HEK293 (cell line): ENCODE data around the gene PPP1R18.

Experiments used
- GLI4 ChIP-seq: fragments of 450-650 bp; formaldehyde crosslinking; IDR thresholded peaks from 2 replicates; pipeline ENCODE4 v1.5.1; 2016; ENCODE audit warnings: missing biosample characterization, missing genetic modification characterization
- HOXC10 ChIP-seq: sonication (generic); formaldehyde crosslinking; IDR thresholded peaks from 2 replicates; pipeline ENCODE4 v1.8.1; 2023; ENCODE audit warnings: mild to moderate bottlenecking, missing genetic modification reagents
- KLF10 ChIP-seq: fragments of 450-650 bp; IDR thresholded peaks from 2 replicates; pipeline ENCODE4 v1.5.1; 2018; ENCODE audit warnings: missing biosample characterization, mild to moderate bottlenecking, missing genetic modification characterization
- SCRT1 ChIP-seq: fragments of 450-650 bp; formaldehyde crosslinking; IDR thresholded peaks from 2 replicates; pipeline ENCODE4 v1.5.1; 2016; ENCODE audit warnings: missing biosample characterization, missing genetic modification characterization, borderline replicate concordance
- SP7 ChIP-seq: fragments of 450-650 bp; formaldehyde crosslinking; IDR thresholded peaks from 2 replicates; pipeline ENCODE4 v1.5.1; 2016; ENCODE audit warnings: missing biosample characterization, missing genetic modification characterization
- TCF7L2 ChIP-seq: IDR thresholded peaks from 2 replicates; pipeline ENCODE4 v1.6.1; 2011; ENCODE audit warnings: low read depth, mild to moderate bottlenecking, inconsistent platforms, low read length, moderate library complexity, borderline replicate concordance
- TRIM28 ChIP-seq: IDR thresholded peaks from 2 replicates; pipeline ENCODE4 v1.6.1; 2011; ENCODE audit warnings: low read length, control low read depth, borderline replicate concordance
- WT1 ChIP-seq: fragments of 450-650 bp; formaldehyde crosslinking; IDR thresholded peaks from 2 replicates; pipeline ENCODE4 v1.5.1; 2016; ENCODE audit warnings: missing biosample characterization, missing genetic modification characterization
- YY2 ChIP-seq: fragments of 450-650 bp; formaldehyde crosslinking; IDR thresholded peaks from 2 replicates; pipeline ENCODE4 v1.5.1; 2016; ENCODE audit warnings: missing biosample characterization, missing genetic modification characterization
- ZFP69B ChIP-seq: fragments of 450-650 bp; formaldehyde crosslinking; IDR thresholded peaks from 2 replicates; pipeline ENCODE4 v1.5.1; 2016; ENCODE audit warnings: missing biosample characterization, missing genetic modification characterization
- ZNF140 ChIP-seq: fragments of 450-650 bp; formaldehyde crosslinking; IDR thresholded peaks from 2 replicates; pipeline ENCODE4 v1.5.1; 2016; ENCODE audit warnings: missing biosample characterization, missing genetic modification characterization
- ZNF146 ChIP-seq: fragments of 450-650 bp; formaldehyde crosslinking; IDR thresholded peaks from 2 replicates; pipeline ENCODE4 v1.5.1; 2016; ENCODE audit warnings: missing biosample characterization, missing genetic modification characterization
- ZNF311 ChIP-seq: fragments of 450-650 bp; formaldehyde crosslinking; IDR thresholded peaks from 2 replicates; pipeline ENCODE4 v1.5.1; 2017; ENCODE audit warnings: missing biosample characterization, missing genetic modification characterization, borderline replicate concordance
- ZNF530 ChIP-seq: fragments of 450-650 bp; formaldehyde crosslinking; IDR thresholded peaks from 2 replicates; pipeline ENCODE4 v1.5.1; 2016; ENCODE audit warnings: low read depth, missing biosample characterization, missing genetic modification characterization
- ZNF548 ChIP-seq: fragments of 450-650 bp; formaldehyde crosslinking; IDR thresholded peaks from 2 replicates; pipeline ENCODE4 v1.5.1; 2016; ENCODE audit warnings: missing biosample characterization, missing genetic modification characterization
- ZNF561 ChIP-seq: fragments of 450-650 bp; IDR thresholded peaks from 2 replicates; pipeline ENCODE4 v1.5.1; 2018; ENCODE audit warnings: missing biosample characterization, missing genetic modification characterization, borderline replicate concordance
- ZNF610 ChIP-seq: fragments of 450-650 bp; formaldehyde crosslinking; IDR thresholded peaks from 2 replicates; pipeline ENCODE4 v1.5.1; 2016; ENCODE audit warnings: missing biosample characterization, missing genetic modification characterization, borderline replicate concordance
- ZNF830 ChIP-seq: fragments of 450-650 bp; IDR thresholded peaks from 2 replicates; pipeline ENCODE4 v1.5.0; 2018; ENCODE audit warnings: missing biosample characterization, missing genetic modification characterization, low read depth, mild to moderate bottlenecking, moderate library complexity
- ZXDB ChIP-seq: fragments of 450-650 bp; formaldehyde crosslinking; IDR thresholded peaks from 2 replicates; pipeline ENCODE4 v1.5.1; 2016; ENCODE audit warnings: missing biosample characterization, missing genetic modification characterization
- TF ChIP-seq, protein P1 (sequence below): fragments of 450-650 bp; formaldehyde crosslinking; conservative IDR thresholded peaks from 2 replicates; pipeline ENCODE4 v1.5.1; 2016; ENCODE audit warnings: low read depth, missing biosample characterization, missing genetic modification characterization
- TF ChIP-seq, protein P2 (sequence below): fragments of 450-650 bp; formaldehyde crosslinking; IDR thresholded peaks from 2 replicates; pipeline ENCODE4 v1.5.1; 2016; ENCODE audit warnings: missing biosample characterization, missing genetic modification characterization
- TF ChIP-seq, protein P3 (sequence below): fragments of 450-650 bp; formaldehyde crosslinking; IDR thresholded peaks from 2 replicates; pipeline ENCODE4 v1.5.1; 2016; ENCODE audit warnings: missing biosample characterization, missing genetic modification characterization
- TF ChIP-seq, protein P4 (sequence below): fragments of 450-650 bp; formaldehyde crosslinking; IDR thresholded peaks from 2 replicates; pipeline ENCODE4 v1.5.1; 2017; ENCODE audit warnings: missing biosample characterization, missing genetic modification characterization
- TF ChIP-seq, protein P5 (sequence below): fragments of 450-650 bp; formaldehyde crosslinking; IDR thresholded peaks from 2 replicates; pipeline ENCODE4 v1.5.1; 2016; ENCODE audit warnings: missing biosample characterization, missing genetic modification characterization
- TF ChIP-seq, protein P6 (sequence below): fragments of 450-650 bp; formaldehyde crosslinking; IDR thresholded peaks from 2 replicates; pipeline ENCODE4 v1.5.1; 2016; ENCODE audit warnings: missing biosample characterization, missing genetic modification characterization

The PPP1R18 gene

DNA sequence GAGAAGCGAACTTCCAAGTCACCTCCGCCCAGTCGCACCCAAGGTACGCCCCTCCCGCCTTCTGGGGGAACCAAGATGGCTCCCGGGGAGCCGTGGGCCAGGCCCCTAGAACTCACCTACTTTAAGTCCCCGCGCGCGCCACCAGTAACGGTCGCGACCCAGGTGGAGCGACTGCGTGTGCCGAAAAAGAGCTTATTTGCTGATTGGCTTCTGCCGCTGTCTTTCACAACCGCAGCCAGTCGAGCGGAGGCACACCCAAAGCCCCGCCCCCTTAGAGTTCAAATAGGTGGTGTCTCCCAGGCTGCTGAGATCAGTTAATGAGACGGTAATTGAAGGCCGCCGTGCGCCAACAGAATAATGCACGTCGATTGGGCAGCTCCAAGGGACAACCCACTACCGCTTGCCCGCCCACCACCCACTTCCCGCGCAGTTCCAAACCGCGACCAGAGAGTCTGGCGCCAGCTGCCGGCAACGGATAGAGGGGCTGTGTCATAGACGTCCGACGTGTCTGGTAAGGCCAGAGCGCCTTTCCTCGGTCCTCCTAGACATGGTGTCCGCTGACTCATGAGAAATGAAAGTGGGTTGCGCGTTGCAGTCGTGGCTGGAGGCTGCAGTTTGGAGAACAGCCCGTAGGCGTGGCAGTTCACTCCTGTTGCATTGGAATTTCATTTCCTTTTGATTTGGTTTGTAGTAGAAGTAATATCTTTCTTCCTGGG is 30.8 kb upstream of the PPP1R18 start, which contains the start of gene MDC1 (continued):
- TF ChIP-seq, protein P1, sequence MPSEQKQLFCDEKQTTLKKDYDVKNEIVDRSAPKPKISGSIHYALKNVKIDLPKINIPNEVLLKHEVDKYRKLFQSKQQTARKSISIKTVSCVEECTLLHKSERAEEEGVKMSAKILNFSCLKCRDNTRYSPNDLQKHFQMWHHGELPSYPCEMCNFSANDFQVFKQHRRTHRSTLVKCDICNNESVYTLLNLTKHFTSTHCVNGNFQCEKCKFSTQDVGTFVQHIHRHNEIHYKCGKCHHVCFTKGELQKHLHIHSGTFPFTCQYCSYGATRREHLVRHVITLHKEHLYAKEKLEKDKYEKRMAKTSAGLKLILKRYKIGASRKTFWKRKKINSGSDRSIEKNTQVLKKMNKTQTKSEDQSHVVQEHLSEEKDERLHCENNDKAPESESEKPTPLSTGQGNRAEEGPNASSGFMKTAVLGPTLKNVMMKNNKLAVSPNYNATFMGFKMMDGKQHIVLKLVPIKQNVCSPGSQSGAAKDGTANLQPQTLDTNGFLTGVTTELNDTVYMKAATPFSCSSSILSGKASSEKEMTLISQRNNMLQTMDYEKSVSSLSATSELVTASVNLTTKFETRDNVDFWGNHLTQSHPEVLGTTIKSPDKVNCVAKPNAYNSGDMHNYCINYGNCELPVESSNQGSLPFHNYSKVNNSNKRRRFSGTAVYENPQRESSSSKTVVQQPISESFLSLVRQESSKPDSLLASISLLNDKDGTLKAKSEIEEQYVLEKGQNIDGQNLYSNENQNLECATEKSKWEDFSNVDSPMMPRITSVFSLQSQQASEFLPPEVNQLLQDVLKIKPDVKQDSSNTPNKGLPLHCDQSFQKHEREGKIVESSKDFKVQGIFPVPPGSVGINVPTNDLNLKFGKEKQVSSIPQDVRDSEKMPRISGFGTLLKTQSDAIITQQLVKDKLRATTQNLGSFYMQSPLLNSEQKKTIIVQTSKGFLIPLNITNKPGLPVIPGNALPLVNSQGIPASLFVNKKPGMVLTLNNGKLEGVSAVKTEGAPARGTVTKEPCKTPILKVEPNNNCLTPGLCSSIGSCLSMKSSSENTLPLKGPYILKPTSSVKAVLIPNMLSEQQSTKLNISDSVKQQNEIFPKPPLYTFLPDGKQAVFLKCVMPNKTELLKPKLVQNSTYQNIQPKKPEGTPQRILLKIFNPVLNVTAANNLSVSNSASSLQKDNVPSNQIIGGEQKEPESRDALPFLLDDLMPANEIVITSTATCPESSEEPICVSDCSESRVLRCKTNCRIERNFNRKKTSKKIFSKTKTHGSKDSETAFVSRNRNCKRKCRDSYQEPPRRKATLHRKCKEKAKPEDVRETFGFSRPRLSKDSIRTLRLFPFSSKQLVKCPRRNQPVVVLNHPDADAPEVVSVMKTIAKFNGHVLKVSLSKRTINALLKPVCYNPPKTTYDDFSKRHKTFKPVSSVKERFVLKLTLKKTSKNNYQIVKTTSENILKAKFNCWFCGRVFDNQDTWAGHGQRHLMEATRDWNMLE (tag by site-specific recombination) = peak; percentile 35; the same call in 1 of the 2 replicates
- TF ChIP-seq SCRT1 (tag by site-specific recombination) (peak; percentile 76), TRIM28 (peak; percentile 95), ZFP69B (tag by site-specific recombination) (no peak; the same call in none of the 2 replicates), ZNF561 (tag by site-specific recombination) (peak; percentile 74), HOXC10 (CRISPR knock-in tag) (peak; percentile 95; the same call in 1 of the 2 replicates), ZNF548 (tag by site-specific recombination) (no peak), ZNF311 (tag by site-specific recombination) (no peak), SP7 (tag by site-specific recombination) (peak; percentile 91), TCF7L2 (0 out of 2 replicates have a peak, but pooled peaks have one; percentile 16), KLF10 (tag by site-specific recombination) (peak; percentile 92), WT1 (tag by site-specific recombination) (peak; percentile 32), ZNF530 (tag by site-specific recombination) (no peak), ZXDB (tag by site-specific recombination) (peak; percentile 96), GLI4 (tag by site-specific recombination) (no peak), YY2 (peak; percentile 74), ZNF140 (tag by site-specific recombination) (no peak), ZNF610 (tag by site-specific recombination) (peak; percentile 57), ZNF146 (tag by site-specific recombination) (peak; percentile 8; the same call in 1 of the 2 replicates), ZNF830 (tag by site-specific recombination) (no peak)
- TF ChIP-seq, protein P2, sequence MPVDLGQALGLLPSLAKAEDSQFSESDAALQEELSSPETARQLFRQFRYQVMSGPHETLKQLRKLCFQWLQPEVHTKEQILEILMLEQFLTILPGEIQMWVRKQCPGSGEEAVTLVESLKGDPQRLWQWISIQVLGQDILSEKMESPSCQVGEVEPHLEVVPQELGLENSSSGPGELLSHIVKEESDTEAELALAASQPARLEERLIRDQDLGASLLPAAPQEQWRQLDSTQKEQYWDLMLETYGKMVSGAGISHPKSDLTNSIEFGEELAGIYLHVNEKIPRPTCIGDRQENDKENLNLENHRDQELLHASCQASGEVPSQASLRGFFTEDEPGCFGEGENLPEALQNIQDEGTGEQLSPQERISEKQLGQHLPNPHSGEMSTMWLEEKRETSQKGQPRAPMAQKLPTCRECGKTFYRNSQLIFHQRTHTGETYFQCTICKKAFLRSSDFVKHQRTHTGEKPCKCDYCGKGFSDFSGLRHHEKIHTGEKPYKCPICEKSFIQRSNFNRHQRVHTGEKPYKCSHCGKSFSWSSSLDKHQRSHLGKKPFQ (tag by site-specific recombination) = peak; percentile 16; the same call in 1 of the 2 replicates
- TF ChIP-seq, protein P3, sequence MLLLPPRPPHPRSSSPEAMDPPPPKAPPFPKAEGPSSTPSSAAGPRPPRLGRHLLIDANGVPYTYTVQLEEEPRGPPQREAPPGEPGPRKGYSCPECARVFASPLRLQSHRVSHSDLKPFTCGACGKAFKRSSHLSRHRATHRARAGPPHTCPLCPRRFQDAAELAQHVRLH (tag by site-specific recombination) = peak; percentile 81
- TF ChIP-seq, protein P4, sequence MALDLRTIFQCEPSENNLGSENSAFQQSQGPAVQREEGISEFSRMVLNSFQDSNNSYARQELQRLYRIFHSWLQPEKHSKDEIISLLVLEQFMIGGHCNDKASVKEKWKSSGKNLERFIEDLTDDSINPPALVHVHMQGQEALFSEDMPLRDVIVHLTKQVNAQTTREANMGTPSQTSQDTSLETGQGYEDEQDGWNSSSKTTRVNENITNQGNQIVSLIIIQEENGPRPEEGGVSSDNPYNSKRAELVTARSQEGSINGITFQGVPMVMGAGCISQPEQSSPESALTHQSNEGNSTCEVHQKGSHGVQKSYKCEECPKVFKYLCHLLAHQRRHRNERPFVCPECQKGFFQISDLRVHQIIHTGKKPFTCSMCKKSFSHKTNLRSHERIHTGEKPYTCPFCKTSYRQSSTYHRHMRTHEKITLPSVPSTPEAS (tag by site-specific recombination) = no peak; the same call in 1 of the 2 replicates
- TF ChIP-seq, protein P5, sequence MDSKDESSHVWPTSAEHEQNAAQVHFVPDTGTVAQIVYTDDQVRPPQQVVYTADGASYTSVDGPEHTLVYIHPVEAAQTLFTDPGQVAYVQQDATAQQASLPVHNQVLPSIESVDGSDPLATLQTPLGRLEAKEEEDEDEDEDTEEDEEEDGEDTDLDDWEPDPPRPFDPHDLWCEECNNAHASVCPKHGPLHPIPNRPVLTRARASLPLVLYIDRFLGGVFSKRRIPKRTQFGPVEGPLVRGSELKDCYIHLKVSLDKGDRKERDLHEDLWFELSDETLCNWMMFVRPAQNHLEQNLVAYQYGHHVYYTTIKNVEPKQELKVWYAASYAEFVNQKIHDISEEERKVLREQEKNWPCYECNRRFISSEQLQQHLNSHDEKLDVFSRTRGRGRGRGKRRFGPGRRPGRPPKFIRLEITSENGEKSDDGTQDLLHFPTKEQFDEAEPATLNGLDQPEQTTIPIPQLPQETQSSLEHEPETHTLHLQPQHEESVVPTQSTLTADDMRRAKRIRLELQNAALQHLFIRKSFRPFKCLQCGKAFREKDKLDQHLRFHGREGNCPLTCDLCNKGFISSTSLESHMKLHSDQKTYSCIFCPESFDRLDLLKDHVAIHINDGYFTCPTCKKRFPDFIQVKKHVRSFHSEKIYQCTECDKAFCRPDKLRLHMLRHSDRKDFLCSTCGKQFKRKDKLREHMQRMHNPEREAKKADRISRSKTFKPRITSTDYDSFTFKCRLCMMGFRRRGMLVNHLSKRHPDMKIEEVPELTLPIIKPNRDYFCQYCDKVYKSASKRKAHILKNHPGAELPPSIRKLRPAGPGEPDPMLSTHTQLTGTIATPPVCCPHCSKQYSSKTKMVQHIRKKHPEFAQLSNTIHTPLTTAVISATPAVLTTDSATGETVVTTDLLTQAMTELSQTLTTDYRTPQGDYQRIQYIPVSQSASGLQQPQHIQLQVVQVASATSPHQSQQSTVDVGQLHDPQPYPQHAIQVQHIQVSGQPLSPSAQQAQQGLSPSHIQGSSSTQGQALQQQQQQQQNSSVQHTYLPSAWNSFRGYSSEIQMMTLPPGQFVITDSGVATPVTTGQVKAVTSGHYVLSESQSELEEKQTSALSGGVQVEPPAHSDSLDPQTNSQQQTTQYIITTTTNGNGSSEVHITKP (tag by site-specific recombination) = peak; percentile 92
- TF ChIP-seq, protein P6, sequence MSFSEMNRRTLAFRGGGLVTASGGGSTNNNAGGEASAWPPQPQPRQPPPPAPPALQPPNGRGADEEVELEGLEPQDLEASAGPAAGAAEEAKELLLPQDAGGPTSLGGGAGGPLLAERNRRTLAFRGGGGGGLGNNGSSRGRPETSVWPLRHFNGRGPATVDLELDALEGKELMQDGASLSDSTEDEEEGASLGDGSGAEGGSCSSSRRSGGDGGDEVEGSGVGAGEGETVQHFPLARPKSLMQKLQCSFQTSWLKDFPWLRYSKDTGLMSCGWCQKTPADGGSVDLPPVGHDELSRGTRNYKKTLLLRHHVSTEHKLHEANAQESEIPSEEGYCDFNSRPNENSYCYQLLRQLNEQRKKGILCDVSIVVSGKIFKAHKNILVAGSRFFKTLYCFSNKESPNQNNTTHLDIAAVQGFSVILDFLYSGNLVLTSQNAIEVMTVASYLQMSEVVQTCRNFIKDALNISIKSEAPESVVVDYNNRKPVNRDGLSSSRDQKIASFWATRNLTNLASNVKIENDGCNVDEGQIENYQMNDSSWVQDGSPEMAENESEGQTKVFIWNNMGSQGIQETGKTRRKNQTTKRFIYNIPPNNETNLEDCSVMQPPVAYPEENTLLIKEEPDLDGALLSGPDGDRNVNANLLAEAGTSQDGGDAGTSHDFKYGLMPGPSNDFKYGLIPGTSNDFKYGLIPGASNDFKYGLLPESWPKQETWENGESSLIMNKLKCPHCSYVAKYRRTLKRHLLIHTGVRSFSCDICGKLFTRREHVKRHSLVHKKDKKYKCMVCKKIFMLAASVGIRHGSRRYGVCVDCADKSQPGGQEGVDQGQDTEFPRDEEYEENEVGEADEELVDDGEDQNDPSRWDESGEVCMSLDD (tag by site-specific recombination) = peak; percentile 99
